ENCODE results near the gene ADAMTS17. TPM values are rescaled to one million over a fixed set of nuclear protein-coding genes. Genes with fewer than 3 reads are reported as not detected.

The ADAMTS17 gene
- total and polyA plus RNA-seq, 11 donors: 0.30 to 2.4 (median 1.2) TPM

GRCh38 chr15:100041127-100041828 is 300.5 kb downstream of the ADAMTS17 start:
- peaks cover 0 to 15% (median 5%) of the 10 kb centered on the region in 12 donors for H3K4me1 ChIP-seq
- no peaks in the 10 kb centered on the region for H3K9me3 ChIP-seq
- 93 to 96% (median 96%) methylated on average over 6 of the region's 6 CpGs for WGBS, 4 donors
- no peak overlapping the region for H3K4me3 ChIP-seq
- TF ChIP-seq CTCF (IDR thresholded peaks at IDR 0.05) (no peak), POLR2A (IDR thresholded peaks at IDR 0.05) (no peak)
- ATAC-seq (no peak), DNase-seq (no peak)
- intact Hi-C loops (cut with DNase I): loop anchor here in 1 of 10 donors (10.0 kb wide), 1 partner anchor 56 kb away; no protein-coding TSS in a partner anchor
- no peaks in the 10 kb centered on the region for H3K36me3 ChIP-seq
- no peaks in the 10 kb centered on the region for H3K27me3 ChIP-seq
- no peak overlapping the region for H3K27ac ChIP-seq

DNA sequence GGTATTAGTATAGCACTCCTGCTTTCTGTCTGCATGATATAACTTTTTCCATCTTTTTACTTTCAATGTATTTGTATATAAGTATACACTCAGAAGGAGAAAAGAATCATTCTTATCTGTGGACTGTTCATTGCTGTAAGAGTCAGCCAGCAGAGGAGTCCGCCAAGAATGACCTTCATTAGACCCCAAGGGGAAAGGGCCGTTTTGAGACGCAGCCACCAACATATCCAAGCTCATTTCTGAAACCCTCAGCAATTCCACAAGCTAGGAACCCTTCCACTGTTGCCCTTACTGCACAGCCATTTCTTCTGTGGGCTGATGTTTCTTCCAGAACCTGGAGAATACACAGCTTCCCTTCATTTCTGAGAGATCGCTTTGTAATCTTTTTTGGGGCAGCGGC is 301.8 kb downstream of the ADAMTS17 start:
- WGBS, 4 donors: 59 to 72% (median 67%) methylated on average over 5 of the region's 5 CpGs
- no peak for ATAC-seq
- intact Hi-C loops (cut with DNase I): loop anchor here in 1 of 10 donors (10.0 kb wide), 1 partner anchor 55 kb away; no protein-coding TSS in a partner anchor

DNA sequence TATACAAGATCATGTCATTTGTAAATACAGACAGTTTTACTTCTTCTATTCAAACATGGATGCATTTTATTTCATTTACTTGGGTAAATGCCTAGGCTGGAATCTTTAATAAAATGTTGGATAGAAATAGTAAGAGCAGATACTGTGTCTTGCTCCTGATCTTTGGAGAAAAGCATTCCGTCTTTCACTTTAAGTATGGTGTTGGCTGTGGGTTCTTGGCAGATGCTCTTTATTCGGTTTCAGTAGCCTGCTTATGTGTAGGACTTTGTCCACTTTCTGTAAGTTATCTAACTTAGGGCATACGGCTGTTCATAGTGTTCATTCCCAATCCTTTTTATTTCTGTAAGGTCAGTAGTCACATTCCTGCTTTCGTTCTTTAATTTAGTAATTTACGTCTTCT is 303.0 kb downstream of the ADAMTS17 start:
- no peaks in the 10 kb centered on the region for H3K27me3 ChIP-seq
- no peaks in the 10 kb centered on the region for H3K36me3 ChIP-seq
- H3K27ac ChIP-seq: no peak overlapping the region
- WGBS, 4 donors: 88 to 93% (median 90%) methylated on average over 5 of the region's 5 CpGs
- no peaks in the 10 kb centered on the region for H3K9me3 ChIP-seq
- H3K4me1 ChIP-seq: peaks cover 0 to 19% (median 6%) of the 10 kb centered on the region in 12 donors
- no peak for ATAC-seq
- H3K4me3 ChIP-seq: no peak overlapping the region
- no peak for DNase-seq
- no peak for TF ChIP-seq POLR2A (IDR thresholded peaks at IDR 0.05)
- intact Hi-C loops (cut with DNase I): no loop called here

More for the DNA sequence above, 301.8 kb downstream of the ADAMTS17 start:
- no peak overlapping the region for H3K27ac ChIP-seq
- no peaks in the 10 kb centered on the region for H3K27me3 ChIP-seq
- no peak for TF ChIP-seq POLR2A (IDR thresholded peaks at IDR 0.05)
- peaks cover 0 to 15% (median 5%) of the 10 kb centered on the region in 12 donors for H3K4me1 ChIP-seq
- no peak for DNase-seq
- H3K9me3 ChIP-seq: no peaks in the 10 kb centered on the region
- no peaks in the 10 kb centered on the region for H3K36me3 ChIP-seq
- H3K4me3 ChIP-seq: no peak overlapping the region

GRCh38 chr15:100037901-100038300 is 303.9 kb downstream of the ADAMTS17 start:
- intact Hi-C loops (cut with DNase I): no loop called here
- Histone ChIP-seq H3K4me1 (peaks cover 0 to 15% (median under 1%) of the 10 kb centered on the region in 12 donors), H3K4me3 (no peak overlapping the region), H3K27me3 (no peaks in the 10 kb centered on the region), H3K9me3 (no peaks in the 10 kb centered on the region), H3K36me3 (no peaks in the 10 kb centered on the region), H3K27ac (no peak overlapping the region)
- no peak for ATAC-seq
- TF ChIP-seq CTCF (IDR thresholded peaks at IDR 0.05) (no peak), POLR2A (IDR thresholded peaks at IDR 0.05) (no peak)
- DNase-seq: no peak
- 91 to 93% (median 92%) methylated on average over 2 of the region's 2 CpGs for WGBS, 4 donors

- ATAC-seq: no peak
- TF ChIP-seq CTCF (IDR thresholded peaks at IDR 0.05): no peak
- no peak for TF ChIP-seq POLR2A (IDR thresholded peaks at IDR 0.05)
- DNase-seq: no peak
- 88 to 96% (median 94%) methylated on average over 6 of the region's 6 CpGs for WGBS, 4 donors
- Histone ChIP-seq H3K4me3 (no peak overlapping the region), H3K9me3 (no peaks in the 10 kb centered on the region), H3K27ac (no peak overlapping the region), H3K27me3 (no peaks in the 10 kb centered on the region), H3K36me3 (no peaks in the 10 kb centered on the region), H3K4me1 (peaks cover 0 to 19% (median 0%) of the 10 kb centered on the region in 12 donors)
- intact Hi-C loops (cut with DNase I): no loop called here
Measured at GRCh38 chr15:100036015-100036414, 305.8 kb downstream of the ADAMTS17 start.

All from heart left ventricle (tissue), 16 donors.